Ovary (tissue), 3 donors: ENCODE data around the gene SLC16A10.

Experiments
- CTCF ChIP-seq, 3 donors: fragments of 450-650 bp in 2 of 3; fragments of 200-600 bp in 1 of 3; IDR thresholded peaks; one replicate each; pipeline versions ENCODE4 v1.5.1 to v1.8.0; 2016 to 2022; ENCODE audit warnings: antibody characterized with exemption in 3 of 3, mild to moderate bottlenecking in 1 of 3
- POLR2A ChIP-seq: fragments of 450-650 bp; IDR thresholded peaks from one replicate; pipeline ENCODE4 v1.6.1; 2017; ENCODE audit warnings: antibody characterized with exemption, mild to moderate bottlenecking, moderate library complexity
- donor health status: DM: no; HTN: no; CAD: no.

DNA sequence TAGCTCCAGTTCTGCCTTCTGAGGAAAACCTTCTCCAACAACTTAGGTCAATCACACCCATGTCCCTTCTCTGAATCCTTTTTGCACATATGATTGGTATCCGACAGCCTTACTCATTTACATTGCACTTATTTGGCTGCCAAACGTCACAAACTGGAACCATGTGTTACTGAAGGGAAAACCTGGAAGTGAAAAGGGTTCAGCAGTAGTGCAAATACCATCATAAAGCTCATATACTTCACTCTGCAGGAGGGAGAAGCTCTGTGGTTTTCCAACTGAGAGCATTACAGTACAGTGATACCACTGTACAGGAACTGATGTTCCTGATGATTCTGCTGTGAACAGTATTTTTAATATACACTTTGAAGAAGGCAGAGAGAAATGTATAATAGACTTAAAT is 87.8 kb downstream of the SLC16A10 start:
- TF ChIP-seq POLR2A = no peak
- TF ChIP-seq CTCF (IDR thresholded peaks at IDR 0.05) = no peak
